ENCODE results near the gene SEC14L5.

Gene SEC14L5

GRCh38 chr16:5001986-5002385, 43.9 kb downstream of the SEC14L5 start:
- Histone ChIP-seq H3K9me3 (no peaks in the 10 kb centered on the region), H3K27ac (no peak overlapping the region), H3K4me3 (ENCODE audit: low read depth in 1 of 2, low read length in 1 of 2) (no peak overlapping the region), H3K27me3 (peaks cover 12% of the 10 kb centered on the region), H3K4me1 (ENCODE audit: control insufficient read depth in 1 of 2, insufficient read depth in 1 of 2, low read depth in 1 of 2, low read length in 1 of 2) (no peaks in the 10 kb centered on the region), H3K36me3 (no peaks in the 10 kb centered on the region)
- TF ChIP-seq CTCF (IDR thresholded peaks at IDR 0.05), result no peak

GRCh38 chr16:5002699-5003143, 44.6 kb downstream of the SEC14L5 start:
- H3K4me3 ChIP-seq (ENCODE audit: low read depth in 1 of 2, low read length in 1 of 2), result no peak overlapping the region
- peaks cover 12% of the 10 kb centered on the region for H3K27me3 ChIP-seq
- no peaks in the 10 kb centered on the region for H3K4me1 ChIP-seq (ENCODE audit: control insufficient read depth in 1 of 2, insufficient read depth in 1 of 2, low read depth in 1 of 2, low read length in 1 of 2)
- no peaks in the 10 kb centered on the region for H3K36me3 ChIP-seq
- no peaks in the 10 kb centered on the region for H3K9me3 ChIP-seq
- no peak for TF ChIP-seq CTCF (IDR thresholded peaks at IDR 0.05)
- H3K27ac ChIP-seq, result no peak overlapping the region

- no peak for TF ChIP-seq CTCF (IDR thresholded peaks at IDR 0.05)
- H3K4me3 ChIP-seq (ENCODE audit: low read depth in 1 of 2, low read length in 1 of 2), result no peak overlapping the region
Observed at GRCh38 chr16:5003211-5003610, 45.1 kb downstream of the SEC14L5 start.

GRCh38 chr16:5003828-5004227, 45.7 kb downstream of the SEC14L5 start:
- no peak overlapping the region for H3K27ac ChIP-seq
- H3K36me3 ChIP-seq, result no peaks in the 10 kb centered on the region
- no peaks in the 10 kb centered on the region for H3K4me1 ChIP-seq (ENCODE audit: control insufficient read depth in 1 of 2, insufficient read depth in 1 of 2, low read depth in 1 of 2, low read length in 1 of 2)
- peaks cover 16% of the 10 kb centered on the region for H3K27me3 ChIP-seq
- no peak for TF ChIP-seq CTCF (IDR thresholded peaks at IDR 0.05)
- no peaks in the 10 kb centered on the region for H3K9me3 ChIP-seq
- no peak overlapping the region for H3K4me3 ChIP-seq (ENCODE audit: low read depth in 1 of 2, low read length in 1 of 2)

More at GRCh38 chr16:5003211-5003610, 45.1 kb downstream of the SEC14L5 start:
- peaks cover 12% of the 10 kb centered on the region for H3K27me3 ChIP-seq
- no peaks in the 10 kb centered on the region for H3K9me3 ChIP-seq
- H3K4me1 ChIP-seq (ENCODE audit: control insufficient read depth in 1 of 2, insufficient read depth in 1 of 2, low read depth in 1 of 2, low read length in 1 of 2), result no peaks in the 10 kb centered on the region
- H3K27ac ChIP-seq, result no peak overlapping the region
- H3K36me3 ChIP-seq, result no peaks in the 10 kb centered on the region

- Histone ChIP-seq H3K4me3 (ENCODE audit: low read depth in 1 of 2, low read length in 1 of 2) (no peak overlapping the region), H3K27ac (no peak overlapping the region), H3K36me3 (no peaks in the 10 kb centered on the region), H3K27me3 (peaks cover 18% of the 10 kb centered on the region), H3K9me3 (no peaks in the 10 kb centered on the region), H3K4me1 (ENCODE audit: control insufficient read depth in 1 of 2, insufficient read depth in 1 of 2, low read depth in 1 of 2, low read length in 1 of 2) (no peaks in the 10 kb centered on the region)
- no peak for TF ChIP-seq CTCF (IDR thresholded peaks at IDR 0.05)
Observed at GRCh38 chr16:5004311-5004710, 46.2 kb downstream of the SEC14L5 start.

- Histone ChIP-seq H3K4me1 (ENCODE audit: control insufficient read depth in 1 of 2, insufficient read depth in 1 of 2, low read depth in 1 of 2, low read length in 1 of 2) (no peaks in the 10 kb centered on the region), H3K4me3 (ENCODE audit: low read depth in 1 of 2, low read length in 1 of 2) (no peak overlapping the region), H3K27ac (no peak overlapping the region), H3K9me3 (no peaks in the 10 kb centered on the region), H3K27me3 (peaks cover 26% of the 10 kb centered on the region), H3K36me3 (no peaks in the 10 kb centered on the region)
- no peak for TF ChIP-seq CTCF (IDR thresholded peaks at IDR 0.05)
Observed at GRCh38 chr16:5005916-5006315, 47.8 kb downstream of the SEC14L5 start.

All from neutrophil (primary cell).